ENCODE measurements around the gene SLC39A3.

The SLC39A3 gene

DNA sequence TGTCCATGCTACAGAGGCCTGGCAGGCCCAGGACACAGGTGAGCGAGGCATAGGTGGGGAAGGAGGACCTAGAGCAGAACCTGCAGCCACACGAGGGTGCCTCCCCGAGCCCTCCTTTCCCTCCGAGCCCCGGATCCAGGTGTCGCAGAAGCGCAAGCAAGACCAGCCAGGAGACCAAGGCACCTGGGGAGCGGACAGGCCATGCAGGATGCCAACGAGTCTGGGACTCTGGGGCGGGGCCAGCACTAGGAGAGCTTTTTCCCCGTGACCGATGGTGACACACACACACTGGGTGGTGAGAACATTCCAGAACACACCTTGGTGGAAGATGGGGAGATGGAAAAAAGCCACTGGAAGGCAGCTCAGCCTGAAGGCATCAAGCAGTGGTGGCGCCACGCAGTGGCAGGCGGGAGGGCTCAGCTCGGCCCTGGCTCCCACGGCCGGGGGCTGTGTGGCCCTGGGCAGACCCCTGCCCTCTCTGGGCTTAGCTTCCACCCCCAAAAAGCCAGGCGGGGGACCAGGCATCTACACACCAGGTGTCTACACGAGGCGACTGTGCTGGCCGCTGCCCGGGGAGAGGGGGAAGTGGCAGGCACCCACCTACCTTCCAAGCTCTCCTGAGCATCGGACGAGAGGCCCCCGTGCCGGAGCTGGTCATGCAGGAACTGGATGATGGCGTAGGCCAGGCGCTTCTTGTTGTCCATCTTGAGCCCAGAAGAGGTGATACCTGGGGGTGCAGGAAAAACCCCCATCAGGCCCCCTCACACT is 28.7 kb upstream of the SLC39A3 start:
- no peak for DNase-seq

DNA sequence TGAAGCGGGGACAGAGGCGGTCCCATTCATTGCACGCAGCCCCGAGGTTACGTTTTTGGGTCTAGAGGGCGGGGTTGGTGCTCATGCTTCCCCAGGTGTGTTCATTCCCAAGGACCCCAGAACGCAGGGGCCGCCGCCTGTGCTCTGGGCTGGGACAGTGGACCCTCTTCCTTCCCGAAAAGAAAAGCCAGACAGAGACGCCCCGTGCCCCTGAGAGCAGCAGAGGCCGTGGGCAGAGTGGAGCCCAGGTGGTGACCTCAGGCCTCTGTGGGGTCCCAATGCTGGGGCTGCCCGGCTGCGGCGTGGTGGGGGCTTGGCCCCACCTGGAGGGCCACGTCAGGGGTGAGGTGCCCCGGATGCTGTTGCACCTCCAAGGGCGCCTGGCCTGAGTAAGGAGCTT is 27.9 kb upstream of the SLC39A3 start:
- no peak for DNase-seq

DNA sequence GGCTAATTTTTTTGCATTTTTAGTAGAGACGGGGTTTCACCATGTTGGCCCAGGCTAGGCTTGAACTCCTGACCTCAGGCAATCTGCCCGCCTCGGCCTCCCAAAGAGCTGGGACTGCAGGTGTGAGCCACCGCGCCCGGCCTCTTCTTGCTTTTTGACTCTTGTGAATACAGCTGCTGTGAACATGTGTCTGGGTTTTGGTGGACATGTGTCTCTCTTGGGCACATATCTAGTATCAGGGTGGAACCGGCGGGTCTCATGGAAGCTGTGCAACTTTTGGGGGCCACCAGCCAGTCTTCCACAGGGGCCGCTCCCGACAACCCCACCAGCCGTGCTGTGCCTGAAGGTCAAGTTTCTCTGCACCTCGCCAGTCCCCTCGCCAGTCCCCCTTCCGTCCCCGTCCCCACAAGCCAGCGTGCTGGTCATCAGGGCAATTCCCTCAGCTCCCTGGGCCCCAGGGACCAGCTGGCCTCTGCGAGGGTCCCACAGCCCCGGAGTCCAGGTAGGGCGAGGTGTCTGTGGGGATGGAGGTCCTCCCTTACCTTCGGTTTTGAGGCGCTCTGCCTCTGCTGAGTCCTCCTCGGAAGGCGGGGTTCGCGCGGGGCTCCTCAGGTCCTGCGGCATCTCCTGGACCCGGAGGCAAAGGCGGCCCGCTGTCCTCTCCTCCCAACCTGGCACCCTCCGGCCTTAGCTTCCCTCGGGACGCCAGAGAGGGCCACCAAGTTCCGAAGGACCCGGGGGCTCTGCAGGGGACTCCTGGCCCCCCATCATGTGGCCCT is 27.0 kb upstream of the SLC39A3 start:
- DNase-seq, result no peak

DNA sequence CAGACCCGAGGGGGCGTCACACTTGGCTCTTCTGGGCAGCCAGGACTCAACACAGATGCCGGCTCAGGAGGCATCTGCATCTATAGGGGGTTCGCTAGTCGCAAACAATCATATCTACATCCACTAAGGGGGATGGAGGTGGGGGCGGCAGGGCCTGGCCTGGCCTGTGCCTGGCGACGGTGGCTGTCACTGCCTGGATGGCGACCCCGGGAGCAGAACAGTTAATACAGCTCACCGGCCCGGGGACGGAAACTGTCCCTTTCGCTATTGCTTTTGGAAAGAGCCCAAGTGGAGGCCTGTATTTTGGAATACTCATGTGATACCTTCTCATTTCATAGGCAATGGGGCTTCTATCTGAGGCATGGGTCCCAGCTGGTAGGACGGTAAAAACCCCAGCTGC is 25.6 kb upstream of the SLC39A3 start:
- DNase-seq, result no peak

DNA sequence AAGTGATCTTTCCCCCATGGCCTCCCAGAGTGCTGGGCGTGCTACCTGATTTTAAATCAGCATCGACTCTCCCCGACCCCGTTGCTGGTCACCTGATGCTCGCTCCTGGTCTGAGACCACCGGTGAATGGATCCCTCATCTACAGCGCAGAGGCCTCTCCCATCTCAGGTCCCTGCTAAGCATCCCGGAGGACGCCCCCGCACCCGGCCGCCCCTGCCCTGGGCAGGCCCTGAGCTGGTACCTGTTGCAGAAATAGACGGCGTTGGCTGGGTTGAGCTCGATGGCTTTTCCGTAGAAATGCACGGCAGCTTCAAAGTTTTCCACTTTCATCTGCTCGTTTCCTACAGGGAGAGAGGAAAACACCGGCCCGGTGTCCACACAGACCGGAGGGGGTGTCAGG is 25.1 kb upstream of the SLC39A3 start:
- no peak for DNase-seq

DNA sequence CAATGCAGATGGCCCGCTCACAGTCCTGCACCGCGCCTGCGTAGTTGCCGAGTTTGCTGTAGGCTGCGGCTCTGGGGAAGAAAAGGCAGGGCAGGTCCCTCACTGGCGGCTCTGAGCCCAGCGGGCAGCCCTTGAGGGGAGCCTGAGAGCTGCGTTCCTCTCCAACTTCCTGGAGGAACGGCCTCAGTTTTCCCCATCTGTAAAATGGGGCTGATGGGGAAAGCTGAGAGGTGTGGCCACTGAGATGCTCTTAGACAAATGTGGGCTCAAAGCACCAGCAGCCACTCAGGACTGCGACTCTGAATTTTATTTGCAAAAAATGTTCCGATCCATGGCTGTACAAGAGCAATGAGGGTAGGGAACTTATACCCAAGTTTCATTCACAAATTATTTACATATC is 23.9 kb upstream of the SLC39A3 start:
- DNase-seq, result no peak

DNA sequence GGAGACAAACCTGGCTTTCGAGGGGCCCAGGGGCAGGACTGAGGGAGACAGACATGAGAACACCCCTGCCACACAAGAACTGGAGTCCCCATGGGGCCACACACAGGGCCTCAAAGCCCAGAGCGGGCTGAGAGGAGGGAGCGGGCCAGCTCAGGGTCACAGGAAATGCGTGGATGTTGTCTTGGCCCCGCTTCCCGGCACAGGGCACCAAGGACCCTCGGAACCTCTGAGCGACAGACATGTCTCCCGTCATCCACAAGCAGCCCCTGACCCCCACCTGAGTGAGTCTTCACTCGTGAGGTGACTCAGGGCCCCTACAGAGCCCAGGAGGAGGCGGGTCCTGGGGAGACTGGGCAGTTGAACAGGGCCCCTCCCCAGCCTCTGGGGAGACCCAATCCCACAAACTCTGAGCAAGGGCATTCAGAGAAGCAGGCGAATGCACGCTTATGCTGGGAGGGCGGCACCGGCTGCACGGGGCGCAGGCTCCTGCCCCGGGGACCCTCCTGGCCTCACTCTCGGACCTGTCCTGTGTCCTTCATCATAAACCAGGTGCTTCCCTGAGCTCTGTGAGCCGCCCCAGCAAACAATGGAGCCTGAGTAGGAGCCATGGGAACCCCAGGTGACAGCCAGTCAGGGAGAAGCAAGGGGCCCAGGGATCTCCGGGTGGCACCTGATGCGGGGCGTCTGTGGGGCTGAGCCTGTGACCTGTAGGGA is 23.1 kb upstream of the SLC39A3 start:
- DNase-seq, result no peak

DNA sequence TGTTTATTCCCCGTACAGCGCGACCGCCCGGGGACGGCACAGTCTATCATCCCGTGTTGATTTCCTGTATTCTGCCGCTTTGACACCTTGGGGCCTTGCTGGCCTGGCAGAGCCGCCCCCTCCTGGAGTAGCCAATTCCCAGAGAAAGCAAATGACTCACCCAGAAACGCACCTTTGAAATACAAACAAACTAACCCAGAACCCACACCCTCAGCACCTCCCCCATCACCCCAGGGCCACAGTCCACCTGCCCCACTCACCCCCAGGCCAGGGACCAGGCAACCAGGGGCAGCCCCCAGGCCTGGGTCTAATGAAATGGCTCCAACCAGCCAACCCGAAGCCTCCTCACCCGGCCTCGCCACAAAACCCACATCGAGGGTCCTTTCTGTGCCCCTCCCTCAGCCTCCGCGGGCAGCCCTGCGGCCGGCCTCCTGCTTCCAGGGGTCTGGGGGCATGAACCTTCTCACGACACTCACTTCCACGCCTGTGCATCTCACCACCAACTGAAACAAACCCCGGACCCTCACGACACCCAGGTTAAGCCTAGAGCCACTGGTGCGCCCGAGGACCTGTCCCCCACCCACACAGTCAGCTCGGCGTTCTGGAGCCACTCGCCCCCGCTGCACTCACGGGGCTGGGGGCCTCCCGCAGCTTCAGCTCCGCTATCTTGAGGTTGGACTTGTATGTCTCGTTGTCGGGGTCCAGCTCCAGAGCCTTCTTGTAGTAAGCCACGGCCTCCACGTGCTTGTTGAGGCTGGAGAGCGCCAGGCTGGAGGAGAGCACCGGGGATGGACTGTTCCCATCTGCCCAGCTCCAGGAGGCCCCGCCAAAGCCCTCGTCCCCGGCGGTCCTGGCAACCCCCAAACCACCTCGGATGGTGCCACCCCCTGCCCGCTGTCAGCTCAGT is 22.3 kb upstream of the SLC39A3 start:
- no peak for DNase-seq

DNA sequence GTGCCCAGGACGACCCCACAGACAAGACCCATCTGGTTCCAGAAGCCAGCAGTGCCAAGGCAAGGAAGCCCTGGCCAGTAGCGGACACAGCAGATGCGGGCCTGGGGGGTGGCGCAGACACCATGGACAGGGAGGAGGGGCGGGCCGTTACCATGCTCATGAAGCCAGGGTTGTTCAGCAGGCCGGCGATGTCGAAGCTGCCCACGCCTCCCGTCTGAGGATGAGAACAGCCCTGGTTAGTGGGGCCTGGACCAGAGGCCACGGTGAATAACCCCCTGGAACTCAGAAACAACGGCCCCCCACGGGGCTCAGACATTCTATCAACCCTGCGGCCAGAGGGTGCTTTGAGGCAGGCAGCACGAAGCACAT is 21.5 kb upstream of the SLC39A3 start:
- no peak for DNase-seq

DNA sequence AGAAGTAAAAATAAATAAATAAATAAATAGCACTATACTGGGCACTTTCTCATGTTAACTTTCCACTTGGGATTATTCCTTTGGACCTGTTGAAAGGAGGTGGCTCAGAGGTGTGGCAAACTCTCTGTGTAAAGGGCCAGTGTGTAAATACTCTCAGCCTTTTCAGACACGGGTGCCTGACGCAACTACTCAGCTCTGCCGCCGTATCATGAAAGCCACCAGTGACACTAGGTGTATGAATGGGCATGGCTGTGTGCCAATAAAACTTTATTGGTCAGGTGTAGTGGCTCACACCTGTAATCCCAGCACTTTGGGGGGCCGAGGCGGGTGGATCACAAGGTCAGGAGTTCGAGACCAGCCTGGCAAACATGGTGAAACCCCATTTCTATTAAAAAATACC is 20.1 kb upstream of the SLC39A3 start:
- DNase-seq, result no peak

DNA sequence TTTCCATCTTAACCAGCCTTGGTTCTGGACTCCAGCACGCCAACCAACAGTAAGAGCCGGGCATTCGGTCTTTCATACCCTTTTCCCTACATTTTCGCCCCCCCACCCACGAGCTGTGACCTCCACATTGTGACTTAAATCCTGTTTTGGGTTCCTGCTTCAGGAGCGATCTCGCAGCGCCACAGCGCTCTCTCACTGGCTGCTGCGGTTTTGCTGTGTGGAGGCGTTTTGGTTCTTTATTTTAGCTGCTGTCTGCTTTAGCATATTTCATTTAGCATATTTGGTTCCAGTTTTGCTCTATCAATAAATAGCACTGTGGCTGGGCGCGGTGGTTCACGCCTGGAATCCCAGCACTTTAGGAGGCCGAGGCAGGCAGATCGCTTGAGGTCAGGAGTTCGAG is 19.5 kb upstream of the SLC39A3 start:
- DNase-seq, result no peak

DNA sequence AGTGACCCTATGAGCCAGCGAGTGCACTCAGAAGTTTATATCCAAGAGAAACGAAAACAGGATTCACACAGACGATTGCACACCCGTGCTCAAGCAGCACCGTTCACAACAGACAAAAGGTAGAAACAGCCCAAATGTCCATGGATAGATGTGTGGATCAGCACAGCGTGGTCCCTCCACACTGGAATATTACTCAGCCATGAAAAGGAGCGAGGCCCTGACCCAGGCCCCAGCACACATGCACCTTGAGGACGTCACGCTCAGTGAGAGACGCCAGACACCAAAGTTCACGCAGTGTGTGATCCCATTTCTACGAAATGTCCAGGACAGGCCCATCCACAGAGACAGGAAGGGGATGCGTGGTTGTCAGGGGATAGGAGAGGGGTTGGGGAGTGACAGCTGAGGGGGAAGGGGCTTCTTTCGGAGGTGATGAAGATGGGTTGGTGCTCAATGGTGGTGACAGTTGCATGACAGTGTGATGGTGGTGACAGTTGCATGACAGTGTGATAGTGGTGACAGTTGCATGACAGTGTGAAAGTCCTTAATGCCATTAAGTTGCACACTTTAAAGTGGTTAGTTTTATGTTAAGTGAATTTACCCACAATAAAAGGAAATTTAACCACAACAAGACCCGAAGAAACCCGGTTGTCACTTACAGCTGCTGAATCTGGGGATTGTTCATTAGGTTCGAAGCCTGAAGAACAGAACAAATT is 18.9 kb upstream of the SLC39A3 start:
- DNase-seq, result no peak

DNA sequence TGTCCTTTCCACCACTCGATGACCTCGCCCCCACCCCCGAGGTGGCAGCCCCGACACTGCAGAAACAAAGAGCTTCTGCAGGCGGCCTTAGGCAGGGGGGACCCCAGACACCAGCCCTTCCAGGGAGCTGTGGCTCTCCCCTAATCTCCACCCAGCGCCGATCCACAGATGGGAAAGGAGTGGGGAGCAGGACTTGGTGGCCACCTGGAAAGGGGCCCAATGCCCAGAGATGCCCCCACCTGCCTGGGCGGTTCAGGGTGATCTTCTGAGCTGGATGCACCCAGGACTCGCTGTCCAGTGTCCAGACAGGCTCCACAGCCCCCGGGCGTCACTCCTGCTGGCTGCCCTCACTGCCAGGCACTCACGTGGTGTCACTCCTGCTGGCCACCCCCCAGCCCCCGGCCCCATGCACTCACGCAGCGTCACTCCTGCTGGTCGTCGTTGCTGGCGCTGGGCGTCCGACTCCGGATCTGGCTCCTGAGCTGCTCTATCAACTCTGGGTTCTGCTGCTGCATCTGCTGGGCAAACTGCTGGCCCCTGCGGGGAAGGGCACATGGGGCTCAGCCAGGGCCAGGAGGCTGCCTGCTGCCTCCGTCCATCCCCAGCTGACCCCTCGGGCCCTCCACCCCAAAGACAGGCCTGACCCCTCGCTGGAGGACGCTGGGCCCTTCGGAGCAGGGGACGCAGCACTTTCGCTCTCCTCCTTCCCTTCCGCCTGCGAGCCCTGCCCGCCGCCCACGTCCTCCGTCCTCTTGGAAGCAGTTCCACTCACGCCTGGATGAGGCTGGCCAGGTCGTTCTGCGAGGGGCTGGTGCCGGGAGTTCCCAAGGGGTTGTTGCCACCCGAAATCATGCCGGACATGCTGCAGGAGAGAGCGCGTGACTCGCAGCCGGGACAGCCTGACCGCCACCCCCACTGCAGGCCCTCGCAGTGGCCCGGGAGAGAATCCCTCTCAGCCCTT is 17.4 kb upstream of the SLC39A3 start:
- DNase-seq, result no peak

DNA sequence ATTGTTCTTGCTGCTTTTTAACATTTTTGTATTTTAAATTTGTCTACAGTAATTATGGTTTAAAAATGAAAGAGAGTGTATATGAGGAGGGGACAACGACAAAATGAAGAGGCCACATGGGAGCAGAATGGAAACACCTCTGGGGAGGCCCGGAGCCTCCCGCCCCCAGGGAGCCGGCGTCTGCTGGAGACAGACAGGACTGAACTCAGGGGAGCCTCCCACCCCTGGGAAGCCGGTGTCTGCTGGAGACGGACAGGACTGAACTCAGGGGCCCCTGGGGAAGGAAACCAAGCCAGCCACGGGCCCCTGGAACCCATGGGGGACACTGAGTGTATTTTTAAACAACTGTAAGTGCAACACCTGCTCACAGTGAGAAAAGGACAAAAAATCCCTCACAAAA is 16.7 kb upstream of the SLC39A3 start:
- DNase-seq, result no peak

DNA sequence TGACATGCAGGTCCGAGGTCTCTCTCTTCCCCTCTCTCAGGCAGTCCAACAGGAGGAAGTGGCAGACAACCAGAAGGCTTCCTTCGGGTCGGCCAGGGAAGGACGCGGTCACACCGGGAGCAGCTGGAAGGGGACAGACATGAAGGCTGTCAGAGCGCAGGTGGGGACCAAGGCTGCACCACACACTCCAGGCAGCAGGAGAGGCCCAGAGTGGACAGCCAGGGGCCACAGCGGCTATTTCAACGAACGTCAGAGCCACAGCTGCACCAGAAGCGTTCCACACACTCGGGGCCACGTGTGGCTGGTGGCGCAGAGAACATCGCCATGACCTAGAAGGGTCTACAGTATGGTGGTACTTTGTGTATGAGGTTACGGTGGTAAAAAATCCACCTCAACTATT is 16.0 kb upstream of the SLC39A3 start:
- no peak for DNase-seq

DNA sequence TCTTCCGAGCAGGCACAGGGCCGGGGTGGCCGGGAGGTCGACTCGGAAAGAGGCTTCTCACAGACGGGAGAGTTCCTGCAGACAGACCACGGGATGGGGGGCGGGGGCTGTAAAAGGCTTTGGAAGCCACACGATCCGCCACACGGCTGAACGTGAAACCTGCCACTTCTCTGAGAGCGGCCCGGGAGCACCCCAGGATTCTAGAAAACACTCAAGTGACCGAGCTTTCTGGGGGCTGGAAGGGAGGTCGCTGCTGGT is 15.6 kb upstream of the SLC39A3 start:
- DNase-seq, result no peak

DNA sequence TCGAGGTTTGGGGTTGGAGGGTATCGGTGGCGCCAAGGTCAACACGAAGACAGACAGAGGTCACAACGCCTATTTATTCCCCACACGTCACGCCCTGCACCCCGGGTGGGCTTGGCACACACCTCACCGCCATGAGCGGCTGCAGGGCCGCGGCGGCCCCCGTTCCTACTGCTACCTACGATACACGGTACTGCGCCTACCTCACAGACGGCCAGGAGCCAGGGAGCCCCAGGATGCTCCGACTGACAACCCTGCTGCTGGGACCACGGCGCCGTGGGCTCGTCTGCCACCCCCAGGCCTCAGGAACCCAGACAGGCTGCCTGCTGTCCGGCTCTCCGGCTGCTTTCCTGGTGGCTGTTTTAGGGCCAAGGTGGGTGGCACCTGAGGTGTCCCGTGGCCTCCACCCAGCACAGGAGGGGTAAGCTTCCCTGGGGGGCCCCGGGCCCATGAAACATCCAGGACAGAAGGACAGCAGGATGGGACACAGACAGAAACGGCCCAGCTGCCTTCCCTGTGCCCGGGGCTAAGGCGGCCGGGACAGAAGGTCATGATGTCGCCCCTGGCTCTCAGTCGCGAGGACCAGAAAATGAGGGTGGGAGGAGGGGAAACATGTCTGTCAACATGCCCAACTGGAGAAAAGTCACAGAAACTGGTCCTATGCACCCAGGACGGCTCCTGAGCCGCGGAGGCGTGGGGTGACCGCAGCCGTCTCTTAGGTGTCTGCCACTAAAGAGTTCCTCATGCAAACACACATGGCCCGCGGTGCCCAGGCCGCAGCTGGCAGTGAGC is 15.0 kb upstream of the SLC39A3 start:
- DNase-seq, result no peak

DNA sequence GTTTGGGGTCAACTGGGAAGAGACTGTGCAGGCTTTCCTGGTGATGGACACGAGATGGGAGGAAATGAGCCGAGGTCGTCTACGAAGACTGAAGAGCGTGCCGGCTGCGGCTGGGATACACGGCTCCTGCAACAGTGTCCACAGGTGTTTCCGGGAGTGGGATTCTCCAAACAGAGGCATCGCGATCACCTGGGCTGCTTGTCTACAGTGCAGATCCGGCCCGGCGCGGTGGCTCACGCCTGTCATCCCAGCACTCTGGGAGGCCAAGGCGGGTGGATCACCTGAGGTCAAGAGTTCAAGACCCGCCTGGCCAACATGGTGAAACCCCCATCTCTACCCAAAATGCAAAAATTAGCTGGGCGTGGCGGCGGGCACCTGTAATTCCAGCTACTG is 11.6 kb upstream of the SLC39A3 start:
- no peak for DNase-seq

DNA sequence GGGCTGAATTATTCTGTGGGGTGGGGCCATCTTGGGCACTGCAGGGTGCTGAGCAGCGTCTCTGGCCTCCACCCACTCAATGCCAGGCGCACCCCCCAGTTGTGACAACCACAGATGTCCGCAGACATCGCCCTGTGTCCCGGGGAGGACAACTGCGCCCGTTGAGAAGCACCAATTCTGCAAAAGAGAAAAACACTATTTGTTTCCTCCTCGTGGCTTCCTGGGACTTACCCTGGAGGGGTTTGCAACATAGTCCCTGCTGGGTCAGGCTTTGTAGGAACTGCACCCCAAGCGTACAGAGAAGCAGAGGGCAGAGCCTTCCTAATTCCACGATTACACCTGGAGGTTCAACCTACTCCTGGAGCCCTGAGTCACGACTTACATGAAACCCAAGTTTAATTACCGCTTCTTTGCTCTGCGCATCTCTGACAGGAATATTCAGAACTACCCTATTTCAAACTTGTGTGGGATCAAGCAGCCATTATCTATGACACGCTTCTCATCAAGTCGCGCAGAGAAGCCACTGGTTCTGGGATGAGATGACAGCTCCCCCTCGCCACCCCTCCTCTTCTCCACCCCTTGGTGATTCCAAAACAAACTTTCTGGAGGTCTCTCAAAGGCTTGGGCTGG is 11.1 kb upstream of the SLC39A3 start:
- no peak for DNase-seq

DNA sequence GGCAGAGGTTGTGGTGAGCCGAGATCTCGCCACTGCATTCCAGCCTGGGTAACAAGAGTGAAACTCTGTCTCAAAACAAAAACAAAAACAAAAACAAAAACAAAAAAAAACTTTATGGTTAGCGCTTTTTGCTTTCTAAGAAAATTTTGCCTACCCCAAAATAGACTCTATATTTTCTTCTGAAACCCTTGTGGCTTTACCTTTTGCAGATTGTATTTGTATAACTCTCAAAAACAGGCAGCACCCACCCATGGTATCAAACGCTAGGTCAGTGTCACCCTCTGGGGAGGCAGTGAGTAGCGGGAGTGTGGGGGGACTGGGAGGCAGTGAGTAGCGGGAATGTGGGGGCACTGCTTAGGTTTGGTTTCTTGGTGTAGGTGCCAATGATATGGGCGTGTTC is 7.5 kb upstream of the SLC39A3 start:
- no peak for DNase-seq

Data from NCI-H1694 (cell line).